ENCODE results near the gene TEF. TPM values are rescaled to one million over a fixed set of nuclear protein-coding genes. Genes with fewer than 3 reads are reported as not detected.
A peak's percentile ranks its signal among the peaks of the same experiment; 100 is the strongest.

Gene TEF
- total RNA-seq, 1 donor from 2014 or later: 20.1 TPM

DNA sequence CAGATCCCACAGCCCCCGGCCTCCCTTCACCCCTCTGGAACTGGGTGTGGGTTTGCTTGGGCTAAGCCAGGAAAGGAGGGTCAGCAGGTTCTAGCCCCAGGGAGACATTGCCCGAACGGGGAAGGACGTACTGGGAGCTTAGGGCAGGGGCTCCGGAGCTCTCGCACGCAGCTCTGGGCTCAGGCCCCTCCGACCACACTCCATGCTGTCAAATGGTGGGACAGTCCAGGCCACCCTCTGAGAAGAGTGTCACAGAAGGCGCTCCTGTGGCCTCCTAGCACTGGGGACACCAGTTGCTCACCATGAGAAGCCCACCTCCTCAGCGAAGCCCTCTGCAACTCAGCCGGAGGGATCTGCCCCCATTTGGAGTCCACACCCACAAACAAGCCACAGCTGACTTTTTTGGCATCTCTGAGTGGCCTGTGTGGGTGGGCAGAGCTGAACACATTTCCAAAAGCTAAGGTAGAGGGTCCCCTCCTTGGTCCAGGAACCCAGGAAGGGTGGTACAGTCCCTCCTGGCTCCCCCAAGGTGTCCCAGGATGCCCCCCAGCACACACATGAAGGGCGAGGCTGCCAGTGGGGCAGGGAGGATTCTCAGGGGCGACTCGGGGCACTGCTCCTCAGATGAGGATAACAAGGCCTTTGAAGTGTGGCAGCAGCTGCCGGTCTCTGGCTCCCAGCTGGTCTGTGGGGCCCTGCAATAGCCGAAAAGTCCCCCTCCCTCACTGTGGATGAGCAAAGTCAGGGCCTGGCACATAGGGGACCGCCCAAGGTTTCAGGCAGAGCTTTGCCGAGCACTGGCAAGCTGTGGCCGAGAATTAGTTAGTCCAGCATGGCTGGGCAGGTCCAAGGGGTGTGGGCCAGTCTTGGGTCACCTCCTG lies 13.0 kb upstream of the TEF start:
- Histone ChIP-seq H3K4me3 (peak overlapping the region; percentile 69), H3K4me1 (peaks cover 38% of the 10 kb centered on the region), H3K27me3 (ENCODE audit: low read depth) (no peaks in the 10 kb centered on the region), H3K36me3 (no peaks in the 10 kb centered on the region), H3K9me3 (replicated peaks) (no peaks in the 10 kb centered on the region), H3K27ac (replicated peaks) (peak overlapping the region; percentile 85)
- no peak for DNase-seq
- intact Hi-C loops (cut with micrococcal nuclease): no loop called here
- TF ChIP-seq, protein P1, sequence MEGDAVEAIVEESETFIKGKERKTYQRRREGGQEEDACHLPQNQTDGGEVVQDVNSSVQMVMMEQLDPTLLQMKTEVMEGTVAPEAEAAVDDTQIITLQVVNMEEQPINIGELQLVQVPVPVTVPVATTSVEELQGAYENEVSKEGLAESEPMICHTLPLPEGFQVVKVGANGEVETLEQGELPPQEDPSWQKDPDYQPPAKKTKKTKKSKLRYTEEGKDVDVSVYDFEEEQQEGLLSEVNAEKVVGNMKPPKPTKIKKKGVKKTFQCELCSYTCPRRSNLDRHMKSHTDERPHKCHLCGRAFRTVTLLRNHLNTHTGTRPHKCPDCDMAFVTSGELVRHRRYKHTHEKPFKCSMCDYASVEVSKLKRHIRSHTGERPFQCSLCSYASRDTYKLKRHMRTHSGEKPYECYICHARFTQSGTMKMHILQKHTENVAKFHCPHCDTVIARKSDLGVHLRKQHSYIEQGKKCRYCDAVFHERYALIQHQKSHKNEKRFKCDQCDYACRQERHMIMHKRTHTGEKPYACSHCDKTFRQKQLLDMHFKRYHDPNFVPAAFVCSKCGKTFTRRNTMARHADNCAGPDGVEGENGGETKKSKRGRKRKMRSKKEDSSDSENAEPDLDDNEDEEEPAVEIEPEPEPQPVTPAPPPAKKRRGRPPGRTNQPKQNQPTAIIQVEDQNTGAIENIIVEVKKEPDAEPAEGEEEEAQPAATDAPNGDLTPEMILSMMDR (IDR thresholded peaks at IDR 0.05; ENCODE audit: borderline replicate concordance): no peak

DNA sequence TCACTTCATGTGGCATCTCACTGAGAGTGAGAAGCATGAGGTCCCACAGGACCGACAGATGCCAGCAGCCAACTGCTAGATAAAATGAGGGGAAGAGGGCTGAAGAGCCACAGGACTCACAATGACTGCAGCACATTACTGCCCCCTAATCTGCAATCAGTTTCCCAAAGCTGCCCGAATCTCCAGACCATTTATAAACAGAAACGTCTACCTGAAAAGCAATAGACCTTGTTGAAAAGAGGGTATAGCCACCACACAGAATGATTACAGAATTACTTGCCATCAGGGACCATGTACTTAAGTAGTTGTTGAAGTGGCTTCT lies 12.4 kb upstream of the TEF start:
- DNase-seq: no peak
- intact Hi-C loops (cut with micrococcal nuclease): no loop called here
- TF ChIP-seq, protein P1 (IDR thresholded peaks at IDR 0.05; ENCODE audit: borderline replicate concordance): no peak
- H3K27me3 ChIP-seq (ENCODE audit: low read depth): no peaks in the 10 kb centered on the region
- no peaks in the 10 kb centered on the region for H3K9me3 ChIP-seq (replicated peaks)
- no peaks in the 10 kb centered on the region for H3K36me3 ChIP-seq
- H3K4me3 ChIP-seq: peak overlapping the region; percentile 69
- peak overlapping the region; percentile 85 for H3K27ac ChIP-seq (replicated peaks)
- peaks cover 38% of the 10 kb centered on the region for H3K4me1 ChIP-seq

GRCh38 chr22:41369837-41370236 lies 11.9 kb upstream of the TEF start:
- no peaks in the 10 kb centered on the region for H3K27me3 ChIP-seq (ENCODE audit: low read depth)
- no peak for DNase-seq
- peak overlapping the region; percentile 85 for H3K27ac ChIP-seq (replicated peaks)
- H3K4me3 ChIP-seq: no peak overlapping the region
- peaks cover 38% of the 10 kb centered on the region for H3K4me1 ChIP-seq
- TF ChIP-seq, protein P1 (IDR thresholded peaks at IDR 0.05; ENCODE audit: borderline replicate concordance): no peak
- no peaks in the 10 kb centered on the region for H3K9me3 ChIP-seq (replicated peaks)
- H3K36me3 ChIP-seq: no peaks in the 10 kb centered on the region
- intact Hi-C loops (cut with micrococcal nuclease): no loop called here

DNA sequence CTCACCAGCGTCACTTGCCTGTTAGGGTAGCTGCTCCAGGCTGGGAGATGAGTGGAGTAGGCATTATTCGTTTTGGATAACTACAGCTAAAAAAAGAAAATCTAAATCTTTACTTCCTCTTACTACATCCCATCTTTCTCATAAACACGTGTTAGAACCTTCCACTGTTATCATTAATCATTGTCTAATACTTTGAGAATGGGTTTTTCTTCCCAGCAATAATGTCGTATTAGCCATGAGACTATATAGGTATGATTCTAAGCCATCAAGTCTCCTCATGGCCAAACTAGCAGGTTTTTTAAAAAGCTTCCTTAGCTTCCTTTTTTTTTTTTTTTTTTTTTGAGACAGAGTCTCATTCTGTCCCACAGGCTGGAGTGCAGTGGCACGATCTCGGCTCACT lies 3.9 kb upstream of the TEF start:
- H3K4me1 ChIP-seq: peaks cover 17% of the 10 kb centered on the region
- TF ChIP-seq, protein P1 (IDR thresholded peaks at IDR 0.05; ENCODE audit: borderline replicate concordance): no peak

GRCh38 chr22:41380993-41381328 lies 781 bp upstream of the TEF start:
- TF ChIP-seq, protein P1 (IDR thresholded peaks at IDR 0.05; ENCODE audit: borderline replicate concordance): no peak
- no peak for DNase-seq
- intact Hi-C loops (cut with micrococcal nuclease): no loop called here
- Histone ChIP-seq H3K9me3 (replicated peaks) (no peaks in the 10 kb centered on the region), H3K27ac (replicated peaks) (peak overlapping the region; percentile 100), H3K4me3 (peak overlapping the region; percentile 95), H3K4me1 (peaks cover 35% of the 10 kb centered on the region), H3K36me3 (no peaks in the 10 kb centered on the region), H3K27me3 (ENCODE audit: low read depth) (no peaks in the 10 kb centered on the region)

More for the DNA sequence above, 3.9 kb upstream of the TEF start:
- Histone ChIP-seq H3K36me3 (no peaks in the 10 kb centered on the region), H3K4me3 (no peak overlapping the region), H3K27ac (replicated peaks) (no peak overlapping the region), H3K9me3 (replicated peaks) (no peaks in the 10 kb centered on the region), H3K27me3 (ENCODE audit: low read depth) (no peaks in the 10 kb centered on the region)
- intact Hi-C loops (cut with micrococcal nuclease): no loop called here
- DNase-seq: no peak

All from left ventricle myocardium inferior (tissue), 1 donor.